Skeletal muscle cell (primary cell): ENCODE measurements around the gene NRXN3.
"Not testable (repeated sequence)": the region's sequence is repeated elsewhere in the genome, so short reads cannot be mapped to it uniquely, and the experiment has no call there.

Experiments used
- DNase-seq: peaks from one replicate; pipeline ENCODE4 v3.0.0-alpha.2; 2010; ENCODE audit warnings: low read depth
- H3K4me3 ChIP-seq: 2 replicates; pipeline ENCODE4 v1.5.1; 2011; ENCODE audit warnings: low read depth, mild to moderate bottlenecking, control low read depth, low read length, moderate library complexity

Gene NRXN3

DNA sequence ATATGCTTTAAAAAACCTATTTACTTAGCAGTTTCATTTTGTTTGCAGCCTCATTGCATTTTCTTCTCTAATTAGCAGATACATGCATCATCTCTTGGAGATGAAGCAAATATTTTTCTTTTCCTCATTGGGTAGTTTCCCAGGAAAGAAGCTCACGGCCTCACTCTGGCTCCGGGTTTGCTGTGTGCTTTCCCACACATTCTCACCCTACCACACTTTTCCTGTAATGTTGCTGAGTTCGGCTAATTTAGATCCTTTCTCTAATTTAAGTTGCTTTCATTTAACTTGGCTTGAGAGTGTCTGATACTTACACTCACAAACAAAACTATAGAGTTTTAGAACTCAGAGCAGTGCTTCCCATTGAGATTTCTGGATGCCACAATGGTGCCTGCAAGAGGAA, 928.2 kb downstream of the NRXN3 start:
- no peak for DNase-seq
- H3K4me3 ChIP-seq: no peak overlapping the region

DNA sequence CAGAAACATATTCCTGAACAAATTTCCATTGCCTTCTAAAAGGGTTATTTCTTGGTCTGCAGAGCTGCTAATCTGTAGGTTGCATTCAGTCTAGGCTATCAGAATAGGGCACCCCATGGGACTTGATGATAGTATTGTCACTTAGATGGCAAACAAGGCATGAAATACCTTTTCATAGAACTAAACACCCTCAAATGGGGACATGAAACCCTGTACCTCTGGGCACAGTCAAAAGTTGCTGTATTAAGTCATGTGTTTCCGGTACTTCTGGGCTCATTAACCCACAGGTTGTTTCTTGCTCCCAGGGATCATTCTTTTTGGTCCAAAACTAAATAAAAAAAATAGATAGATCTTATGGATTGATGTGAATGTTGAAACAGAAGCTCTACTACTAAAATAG, 930.4 kb downstream of the NRXN3 start:
- no peak for DNase-seq
- no peak overlapping the region for H3K4me3 ChIP-seq

- DNase-seq: no peak
- H3K4me3 ChIP-seq: no peak overlapping the region
Observed at GRCh38 chr14:79101388-79101787, 931.2 kb downstream of the NRXN3 start.

DNA sequence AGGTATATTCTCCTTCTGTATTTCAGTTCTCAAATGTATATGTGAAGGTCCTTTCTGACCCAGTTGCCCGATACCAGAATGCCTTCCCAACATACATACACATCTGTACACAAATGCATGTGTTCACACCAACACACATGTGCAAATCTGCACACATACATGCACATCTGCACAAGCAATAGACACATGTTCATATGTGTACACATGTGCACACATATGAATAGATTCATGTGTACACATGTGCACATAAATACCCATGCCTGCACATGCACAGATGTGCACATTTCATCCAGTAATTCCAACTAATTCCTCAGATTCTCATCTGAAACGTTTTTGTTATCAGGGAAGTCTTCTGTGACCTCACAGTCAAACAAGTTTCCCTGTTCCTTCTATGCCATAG, 933.6 kb downstream of the NRXN3 start:
- no peak for DNase-seq
- no peak overlapping the region for H3K4me3 ChIP-seq

DNA sequence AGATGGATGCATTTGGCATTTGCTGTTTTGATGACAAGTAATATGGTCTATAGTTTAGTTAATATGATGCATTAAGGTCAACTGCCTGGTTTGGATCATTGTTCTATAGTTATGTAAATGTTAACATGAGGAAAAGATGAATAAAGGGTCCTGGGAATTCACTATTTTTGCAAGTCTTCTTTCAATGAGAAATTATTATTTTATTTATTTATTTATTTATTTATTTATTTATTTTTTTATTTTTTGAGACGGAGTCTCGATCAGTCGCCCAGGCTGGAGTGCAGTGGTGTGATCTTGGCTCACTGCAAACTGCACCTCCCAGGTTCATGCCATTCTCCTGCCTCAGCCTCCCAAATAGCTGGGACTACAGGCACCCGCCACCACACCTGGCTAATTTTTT, 940.4 kb downstream of the NRXN3 start:
- not testable (repeated sequence) for DNase-seq

GRCh38 chr14:79111987-79112501, 941.9 kb downstream of the NRXN3 start:
- no peak for DNase-seq

More for the DNA sequence above, 940.4 kb downstream of the NRXN3 start:
- H3K4me3 ChIP-seq: not testable (repeated sequence)

DNA sequence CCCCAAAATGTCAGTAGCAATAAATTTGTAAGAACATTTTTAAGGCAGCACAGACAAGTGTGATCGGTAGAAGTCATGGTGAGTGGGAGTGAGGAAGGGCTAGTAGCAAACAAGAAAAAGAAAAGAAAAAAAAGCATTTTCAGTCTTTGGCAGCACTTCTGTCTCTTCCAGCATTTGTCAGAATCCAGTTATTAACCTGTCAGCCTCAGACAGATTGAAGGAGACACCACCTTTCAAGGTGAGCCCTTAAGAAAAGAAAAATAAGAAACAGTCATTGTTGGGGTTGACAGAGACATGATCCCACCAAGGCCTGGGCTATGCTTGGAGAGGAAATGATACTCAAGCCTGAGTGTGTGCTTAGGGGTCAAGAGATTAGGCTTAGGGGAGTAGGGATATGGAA, 947.4 kb downstream of the NRXN3 start:
- H3K4me3 ChIP-seq: no peak overlapping the region
- no peak for DNase-seq

More at GRCh38 chr14:79111987-79112501, 941.9 kb downstream of the NRXN3 start:
- no peak overlapping the region for H3K4me3 ChIP-seq

DNA sequence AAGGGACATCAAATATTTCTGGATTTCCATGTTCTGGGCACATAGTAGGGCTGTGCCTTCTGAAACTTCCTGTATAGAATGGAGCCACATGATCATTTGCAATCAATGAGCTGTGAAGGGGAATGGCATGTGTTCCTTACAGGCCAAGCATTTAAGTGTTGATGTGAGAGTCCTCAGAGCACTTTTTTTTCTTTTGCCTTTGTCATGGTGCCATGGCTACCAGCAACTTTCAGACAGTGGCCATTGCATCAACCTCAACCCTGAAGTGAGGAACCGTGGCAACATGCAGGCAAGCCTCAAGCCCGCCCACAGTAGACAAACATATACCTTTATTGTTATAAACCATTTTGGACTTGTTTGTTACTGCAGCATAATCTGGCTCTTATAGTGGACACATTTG, 948.1 kb downstream of the NRXN3 start:
- no peak overlapping the region for H3K4me3 ChIP-seq
- DNase-seq: no peak

DNA sequence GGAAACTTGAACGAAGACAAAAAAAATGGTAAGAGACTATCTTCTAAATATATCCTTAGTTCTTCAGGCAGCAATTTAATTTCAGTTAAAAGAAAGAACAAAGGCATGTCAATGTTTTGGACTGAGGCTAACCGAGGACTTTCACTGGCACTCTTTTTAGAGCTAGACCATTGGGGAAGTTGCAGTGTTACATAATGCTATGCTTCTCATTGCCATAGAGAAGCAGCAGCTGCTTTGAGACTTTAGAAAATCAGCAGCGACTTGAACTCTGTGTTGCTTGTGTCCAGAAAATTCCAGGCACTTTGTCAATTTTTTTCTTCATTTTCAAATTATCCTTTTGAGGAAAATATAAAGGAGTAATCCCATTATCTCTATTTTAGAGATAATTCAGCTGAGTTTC, 964.2 kb downstream of the NRXN3 start:
- no peak for DNase-seq
- H3K4me3 ChIP-seq: no peak overlapping the region

DNA sequence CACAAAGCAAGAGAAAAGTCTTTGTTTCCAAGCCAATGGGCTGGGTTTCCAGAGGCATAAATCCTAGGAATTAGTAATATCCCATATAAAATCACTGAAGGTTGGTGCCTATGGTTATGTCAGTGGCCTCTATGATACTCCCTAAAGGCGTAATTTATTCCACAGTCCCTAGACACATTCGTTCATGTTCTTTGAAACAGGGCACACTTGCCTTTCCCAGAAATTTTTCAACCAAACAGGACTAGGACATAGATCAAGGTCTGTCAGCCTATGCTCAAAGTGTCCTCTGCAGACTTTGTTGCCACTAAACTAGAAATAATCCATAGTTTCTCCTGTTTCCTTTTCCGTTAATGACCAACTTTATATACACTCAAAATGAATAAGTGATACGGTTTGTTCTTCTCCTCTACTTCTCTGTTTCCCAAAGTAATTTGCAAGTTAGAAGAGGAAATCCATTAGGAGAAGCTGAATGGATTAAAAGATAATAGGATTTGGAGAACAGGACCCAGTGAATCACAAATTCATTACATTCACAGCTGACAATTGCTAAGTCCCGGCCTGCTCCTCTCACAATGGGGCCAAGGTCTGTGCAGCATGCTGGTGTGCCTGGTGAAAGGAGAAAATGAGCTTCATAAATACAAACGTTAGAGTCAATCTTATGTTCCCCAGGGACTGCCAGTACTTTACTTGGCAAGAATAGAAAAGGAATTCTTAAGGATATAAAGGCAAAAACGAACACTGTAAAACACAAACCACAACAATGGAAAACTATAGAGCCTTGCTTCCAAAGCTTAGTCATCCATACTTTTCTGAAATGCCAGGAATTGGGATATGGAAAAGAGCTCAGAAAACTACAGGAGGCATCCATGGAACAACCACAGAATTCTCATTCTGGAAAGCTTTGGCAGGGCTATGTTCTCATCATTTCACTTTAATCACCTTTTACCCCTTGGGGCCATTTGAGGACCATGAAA, 966.2 kb downstream of the NRXN3 start:
- no peak overlapping the region for H3K4me3 ChIP-seq
- no peak for DNase-seq

DNA sequence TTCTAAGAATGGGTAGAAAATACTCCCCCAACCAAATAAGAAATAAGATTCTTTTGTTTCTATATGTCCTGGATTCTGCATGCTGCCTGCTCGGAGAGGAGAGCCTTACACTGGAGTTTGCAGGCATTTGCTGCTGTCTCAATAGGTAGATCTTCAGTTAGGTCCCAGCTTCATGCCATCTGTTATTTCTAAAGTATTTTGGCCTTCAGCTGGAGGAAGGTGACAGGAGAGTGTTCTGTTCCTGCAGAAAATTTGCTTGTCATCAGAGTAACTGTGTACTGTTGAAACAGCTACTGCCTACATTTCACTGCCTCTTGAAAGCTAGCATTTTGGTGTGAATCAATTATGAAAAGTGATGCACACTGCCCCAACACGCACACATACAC, 966.9 kb downstream of the NRXN3 start:
- no peak for DNase-seq
- no peak overlapping the region for H3K4me3 ChIP-seq

- H3K4me3 ChIP-seq: no peak overlapping the region
- DNase-seq: no peak
Observed at GRCh38 chr14:79137836-79138235, 967.7 kb downstream of the NRXN3 start.

DNA sequence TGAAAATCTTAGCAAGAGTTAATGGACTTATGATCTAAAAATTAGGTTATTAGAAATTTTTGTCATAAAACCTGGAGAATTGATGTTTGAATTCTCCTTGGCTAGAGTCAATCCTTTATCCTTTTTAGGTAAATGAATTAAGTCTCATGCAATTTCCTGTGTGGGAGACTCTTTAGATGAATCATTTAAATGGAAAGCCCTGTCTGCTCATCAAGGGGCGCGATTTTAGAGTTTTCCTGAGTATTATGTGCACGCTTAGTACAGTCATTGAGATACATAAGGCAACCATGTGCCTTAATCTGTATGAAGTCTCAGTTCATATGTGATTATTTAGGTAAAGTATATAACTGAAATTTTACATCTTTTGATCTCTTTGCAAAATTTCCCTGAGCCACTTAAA, 974.7 kb downstream of the NRXN3 start:
- no peak overlapping the region for H3K4me3 ChIP-seq
- DNase-seq: no peak

DNA sequence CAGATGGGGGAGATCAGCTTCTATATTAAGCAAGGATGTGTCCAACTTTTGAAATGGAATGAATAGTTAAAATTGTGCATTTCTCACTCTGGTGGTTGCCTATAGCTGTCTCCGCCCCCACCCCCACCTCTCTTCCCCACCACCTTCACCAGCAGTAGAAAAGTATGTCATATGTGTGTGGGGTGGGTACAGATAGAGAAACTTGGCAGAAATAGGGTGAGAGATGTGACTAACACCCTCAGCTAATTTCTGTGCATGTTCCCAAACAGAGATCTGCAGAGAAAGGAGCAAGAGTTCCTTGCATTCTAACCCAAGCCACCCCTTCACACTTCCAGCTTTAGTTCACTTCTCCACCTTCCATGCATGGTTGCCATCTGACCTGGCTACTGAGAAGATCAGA, 980.1 kb downstream of the NRXN3 start:
- no peak for DNase-seq
- no peak overlapping the region for H3K4me3 ChIP-seq

DNA sequence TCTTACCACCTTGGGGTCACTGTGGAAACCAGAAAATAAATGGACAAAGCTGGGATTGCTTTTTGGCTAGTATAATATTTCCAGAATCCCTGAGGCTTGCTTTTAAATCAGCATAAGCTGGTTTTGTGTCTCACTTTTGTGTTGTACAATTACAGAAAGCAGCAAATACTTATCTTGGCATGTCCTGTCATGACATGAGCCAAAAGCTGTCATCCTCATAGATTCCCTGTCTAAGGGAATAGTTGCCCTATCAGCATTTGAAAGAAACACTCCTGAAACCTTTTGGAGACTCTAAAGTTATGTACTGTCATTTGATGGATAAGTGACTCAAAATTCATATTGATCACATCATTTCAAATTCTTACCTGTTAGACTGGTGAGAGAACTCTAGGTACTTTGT, 987.2 kb downstream of the NRXN3 start:
- no peak for DNase-seq
- no peak overlapping the region for H3K4me3 ChIP-seq

- DNase-seq: no peak
- H3K4me3 ChIP-seq: no peak overlapping the region
Observed at GRCh38 chr14:79161571-79161970, 991.4 kb downstream of the NRXN3 start.

GRCh38 chr14:79162833-79163232, 992.7 kb downstream of the NRXN3 start:
- DNase-seq: no peak
- H3K4me3 ChIP-seq: no peak overlapping the region

DNA sequence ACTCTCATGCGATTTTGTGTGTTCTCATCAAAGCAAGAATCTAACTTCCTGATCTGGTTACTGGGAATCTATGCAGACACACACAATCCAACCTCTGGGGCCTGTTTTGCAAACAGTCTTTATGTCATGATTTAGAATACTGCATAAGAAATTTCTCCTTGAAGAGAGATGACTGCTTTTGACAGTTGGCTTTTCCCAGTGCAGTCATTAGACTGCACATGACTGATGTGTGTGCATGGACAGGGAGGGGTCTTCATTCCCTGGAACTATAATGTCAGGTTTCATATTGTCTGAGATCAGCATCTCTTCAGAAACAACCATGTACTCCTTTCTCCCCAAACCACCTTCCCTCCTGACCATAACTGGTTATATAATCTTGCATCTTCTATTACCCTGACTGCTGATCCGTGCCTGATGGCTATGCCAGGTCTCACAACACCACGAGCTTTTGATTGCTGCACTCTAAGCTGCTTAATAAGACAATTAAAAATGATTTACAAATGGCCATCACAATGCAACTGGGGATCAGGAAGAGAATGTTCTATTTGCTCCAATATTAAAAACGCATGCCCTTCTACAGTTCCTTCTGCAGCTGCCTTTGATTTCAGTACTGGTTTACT, 995.4 kb downstream of the NRXN3 start:
- H3K4me3 ChIP-seq: no peak overlapping the region
- DNase-seq: no peak

DNA sequence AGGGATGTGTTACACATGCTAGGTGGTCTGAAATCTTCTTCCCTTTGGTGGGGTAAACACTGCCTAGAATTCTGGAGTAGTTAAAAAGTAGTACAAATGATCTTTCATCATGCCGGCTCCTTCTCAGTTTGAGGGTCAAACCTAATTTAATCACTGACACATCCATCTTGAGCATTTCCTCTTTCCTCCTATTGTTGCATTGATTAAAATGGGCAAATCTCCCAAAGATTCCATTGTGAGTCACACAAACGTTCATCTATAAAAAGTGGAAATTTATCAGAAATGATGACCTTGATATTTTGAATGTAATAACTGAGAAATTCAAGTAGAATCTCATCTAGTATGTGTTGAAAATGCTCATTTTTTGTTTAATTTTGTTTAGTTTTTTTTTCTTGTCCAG, 996.0 kb downstream of the NRXN3 start:
- no peak for DNase-seq
- H3K4me3 ChIP-seq: no peak overlapping the region

GRCh38 chr14:79167957-79168356, 997.8 kb downstream of the NRXN3 start:
- no peak overlapping the region for H3K4me3 ChIP-seq
- DNase-seq: no peak

DNA sequence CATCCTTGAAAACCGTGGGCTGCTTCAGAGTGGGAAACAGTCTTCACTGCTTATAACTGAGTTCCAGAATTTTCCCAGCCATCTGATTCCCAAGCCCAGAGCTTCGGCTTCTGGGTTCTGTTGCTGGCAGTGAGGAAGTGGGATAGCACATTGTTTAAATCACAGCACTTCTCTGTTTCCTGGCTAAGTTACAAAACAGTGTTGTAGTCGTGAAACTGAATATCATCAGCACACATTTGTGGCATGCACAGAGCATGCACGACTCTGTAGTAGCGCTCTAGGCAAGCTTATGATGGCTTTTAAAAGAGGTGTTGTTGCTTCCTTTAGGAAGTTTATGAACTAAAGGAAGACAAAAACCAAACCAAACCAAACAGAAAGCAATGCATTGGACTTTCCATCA, 1005.5 kb downstream of the NRXN3 start:
- no peak for DNase-seq
- H3K4me3 ChIP-seq: no peak overlapping the region
